ENCODE results near the gene OR5A1. TPM values are rescaled to one million over a fixed set of nuclear protein-coding genes. Genes with fewer than 3 reads are reported as not detected.
A peak's percentile ranks its signal among the peaks of the same experiment; 100 is the strongest.

The OR5A1 gene
- total and polyA plus RNA-seq, 2 donors (not counting 1 experiment from before 2014, with no cell fraction given), result not detected

DNA sequence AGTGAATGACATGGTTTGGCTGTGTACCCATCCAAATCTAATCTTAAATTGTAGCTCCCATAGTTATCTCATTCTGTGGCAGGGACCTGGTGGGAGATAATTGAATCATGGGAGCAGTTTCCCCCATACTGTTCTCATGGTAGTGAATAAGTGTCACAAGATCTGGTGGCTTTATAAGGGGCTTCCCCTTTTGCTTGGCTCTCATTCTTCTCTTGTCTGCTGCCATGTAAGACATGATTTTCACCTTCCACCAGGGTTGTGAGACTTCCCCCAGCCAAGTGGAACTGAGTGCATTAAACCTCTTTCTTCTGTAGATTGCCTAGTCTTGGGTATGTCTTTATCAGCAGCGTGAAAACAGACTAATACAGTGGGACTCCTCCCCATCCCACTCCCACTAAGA, 21.2 kb upstream of the OR5A1 start:
- ChIA-PET POLR2A (no interaction called here), CTCF (interaction anchor here (0.5 to 5.5 kb wide), 3 partner anchors 13 to 281 kb away, joined by 3 to 41 read pairs (median 3); no protein-coding TSS in a partner anchor)
- no peaks in the 10 kb centered on the region for H4K20me1 ChIP-seq (ENCODE audit: control insufficient read depth, insufficient read depth, low read length, poor library complexity, severe bottlenecking)
- H2AFZ ChIP-seq (ENCODE audit: insufficient read depth, low read depth, low read length, poor library complexity, severe bottlenecking), result no peak overlapping the region
- intact Hi-C loops (cut with micrococcal nuclease), result loop anchor here (5.0 kb wide), 1 partner anchor 33 kb away; no protein-coding TSS in a partner anchor
- Mint-ChIP-seq H3K9me3 (ENCODE audit: insufficient read depth) (peaks cover 8% of the 10 kb centered on the region), H3K27me3 (no peaks in the 10 kb centered on the region), H3K27ac (peak overlapping the region; percentile 21), H3K4me1 (peaks cover 37% of the 10 kb centered on the region), H3K4me3 (no peak overlapping the region)
- no CpG with 5 or more reads among the region's 1 CpG for WGBS (ENCODE audit: insufficient coverage)
- H3K79me2 ChIP-seq (ENCODE audit: control insufficient read depth, insufficient read depth, low read length), result no peaks in the 10 kb centered on the region
- ATAC-seq (ENCODE audit: low read depth) (no peak), DNase-seq (no peak)
- H3K4me1 ChIP-seq (ENCODE audit: control insufficient read depth in 2 of 2, insufficient read depth in 2 of 2, low read length in 2 of 2), result peaks cover 44% of the 10 kb centered on the region in 2 donors
- H3K4me3 ChIP-seq (ENCODE audit: control extremely low read depth in 1 of 5, extremely low read depth in 1 of 5, insufficient read depth in 1 of 5, low read depth in 2 of 5, low read length in 4 of 5), result no peak overlapping the region
- H3K4me2 ChIP-seq (replicated peaks; ENCODE audit: low read depth, low read length, poor library complexity, severe bottlenecking), result no peak overlapping the region
- no peaks in the 10 kb centered on the region for H3K27me3 ChIP-seq (replicated peaks in 1 of 4; ENCODE audit: control extremely low read depth in 1 of 4, control insufficient read depth in 3 of 4, insufficient read depth in 4 of 4, low read length in 3 of 4)
- H3K27ac ChIP-seq (ENCODE audit: low read length in 2 of 2), result no peak overlapping the region
- H3K9ac ChIP-seq (ENCODE audit: low read length), result no peak overlapping the region
- H3K36me3 ChIP-seq (replicated peaks in 1 of 2; ENCODE audit: control extremely low read depth in 1 of 2, control insufficient read depth in 1 of 2, extremely low read depth in 1 of 2, insufficient read depth in 2 of 2, low read length in 1 of 2), result no peaks in the 10 kb centered on the region
- peaks cover 0 to 16% (median 5%) of the 10 kb centered on the region in 3 donors for H3K9me3 ChIP-seq (ENCODE audit: control extremely low read depth in 1 of 3, control insufficient read depth in 2 of 3, insufficient read depth in 1 of 3, low read length in 2 of 3)
- TF ChIP-seq CTCF (IDR thresholded peaks at IDR 0.05) (no peak), EZH2 (IDR thresholded peaks at IDR 0.05; ENCODE audit: borderline replicate concordance, insufficient read depth, low read depth, low read length, poor library complexity, severe bottlenecking) (no peak)

DNA sequence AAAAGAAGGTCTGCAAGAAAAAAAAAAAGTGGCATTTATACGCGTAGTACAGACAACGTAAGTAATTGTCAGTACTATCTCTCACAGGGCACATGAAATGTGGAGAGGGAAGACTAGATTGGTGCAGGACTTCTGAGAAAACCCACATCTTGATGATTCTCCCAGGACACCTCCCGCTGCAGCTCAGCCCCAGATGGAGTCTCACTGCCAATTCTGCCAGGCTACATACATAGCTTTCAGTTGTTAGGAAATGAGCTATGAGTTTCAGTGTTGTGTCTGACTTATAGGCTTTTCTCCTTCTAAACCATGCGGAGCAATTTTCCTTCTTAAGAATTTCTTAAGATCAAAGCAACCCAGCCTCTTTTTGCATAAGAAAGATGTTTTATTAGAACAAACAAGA, 19.7 kb upstream of the OR5A1 start:
- H3K79me2 ChIP-seq (ENCODE audit: control insufficient read depth, insufficient read depth, low read length), result no peaks in the 10 kb centered on the region
- H3K4me3 ChIP-seq (ENCODE audit: control extremely low read depth in 1 of 5, extremely low read depth in 1 of 5, insufficient read depth in 1 of 5, low read depth in 2 of 5, low read length in 4 of 5), result peak overlapping the region in 1 of 5 experiments; percentile 31
- no peaks in the 10 kb centered on the region for H3K36me3 ChIP-seq (replicated peaks in 1 of 2; ENCODE audit: control extremely low read depth in 1 of 2, control insufficient read depth in 1 of 2, extremely low read depth in 1 of 2, insufficient read depth in 2 of 2, low read length in 1 of 2)
- ChIA-PET POLR2A (no interaction called here), CTCF (interaction anchor here (0.7 to 5.5 kb wide), 4 partner anchors 8 to 244 kb away, joined by 3 to 41 read pairs (median 4); partner anchors contain the start of gene DTX4)
- TF ChIP-seq EZH2 (IDR thresholded peaks at IDR 0.05; ENCODE audit: borderline replicate concordance, insufficient read depth, low read depth, low read length, poor library complexity, severe bottlenecking) (no peak), CTCF (IDR thresholded peaks at IDR 0.05) (no peak)
- WGBS (ENCODE audit: insufficient coverage), result 58% methylated on average over 3 of the region's 5 CpGs
- no peaks in the 10 kb centered on the region for H4K20me1 ChIP-seq (ENCODE audit: control insufficient read depth, insufficient read depth, low read length, poor library complexity, severe bottlenecking)
- peak overlapping the region; percentile 81 for H3K27ac Mint-ChIP-seq
- ATAC-seq (ENCODE audit: low read depth), result no peak
- no peak for DNase-seq
- no peaks in the 10 kb centered on the region for H3K27me3 ChIP-seq (replicated peaks in 1 of 4; ENCODE audit: control extremely low read depth in 1 of 4, control insufficient read depth in 3 of 4, insufficient read depth in 4 of 4, low read length in 3 of 4)
- intact Hi-C loops (cut with micrococcal nuclease), result loop anchor here (5.0 kb wide), 1 partner anchor 34 kb away; no protein-coding TSS in a partner anchor
- H3K27me3 Mint-ChIP-seq, result no peaks in the 10 kb centered on the region
- H3K9me3 Mint-ChIP-seq (ENCODE audit: insufficient read depth), result no peaks in the 10 kb centered on the region
- H3K9ac ChIP-seq (ENCODE audit: low read length), result peak overlapping the region; percentile 42
- peaks cover 44% of the 10 kb centered on the region in 2 donors for H3K4me1 ChIP-seq (ENCODE audit: control insufficient read depth in 2 of 2, insufficient read depth in 2 of 2, low read length in 2 of 2)
- peak overlapping the region; percentile 16 to 62 for H3K27ac ChIP-seq (ENCODE audit: low read length in 2 of 2)
- peak overlapping the region; percentile 58 for H2AFZ ChIP-seq (ENCODE audit: insufficient read depth, low read depth, low read length, poor library complexity, severe bottlenecking)
- H3K4me1 Mint-ChIP-seq, result peaks cover 37% of the 10 kb centered on the region
- peak overlapping the region; percentile 68 for H3K4me3 Mint-ChIP-seq
- H3K9me3 ChIP-seq (ENCODE audit: control extremely low read depth in 1 of 3, control insufficient read depth in 2 of 3, insufficient read depth in 1 of 3, low read length in 2 of 3), result peaks cover 0 to 5% (median 0%) of the 10 kb centered on the region in 3 donors
- H3K4me2 ChIP-seq (replicated peaks; ENCODE audit: low read depth, low read length, poor library complexity, severe bottlenecking), result peak overlapping the region; percentile 63

All from B cell (primary cell).